ENCODE data around the gene GPATCH2L. TPM values are rescaled to one million over a fixed set of nuclear protein-coding genes. Genes with fewer than 3 reads are reported as not detected.

Gene GPATCH2L
- total and polyA plus RNA-seq, 2 donors (not counting 1 experiment from before 2014, with no cell fraction given) = 19.4 to 50.5 TPM

GRCh38 chr14:76259029-76259735 is 107.5 kb downstream of the GPATCH2L start:
- Histone ChIP-seq H3K36me3 (ENCODE audit: control insufficient read depth, insufficient read depth, low read length) (no peaks in the 10 kb centered on the region), H3K4me2 (ENCODE audit: extremely low read depth, insufficient read depth, low read length) (no peak overlapping the region), H3K9ac (ENCODE audit: insufficient read depth, low read length) (no peak overlapping the region), H3K79me2 (ENCODE audit: control insufficient read depth, insufficient read depth, low read length) (no peaks in the 10 kb centered on the region), H2AFZ (ENCODE audit: low read length) (no peak overlapping the region), H3K27me3 (ENCODE audit: control insufficient read depth, insufficient read depth, low read length) (no peaks in the 10 kb centered on the region), H3K27ac (ENCODE audit: insufficient read depth, low read length) (no peak overlapping the region), H4K20me1 (ENCODE audit: control insufficient read depth, extremely low read depth, insufficient read depth, low read length) (no peaks in the 10 kb centered on the region), H3K4me1 (ENCODE audit: control insufficient read depth, extremely low read depth, insufficient read depth, low read length) (no peaks in the 10 kb centered on the region), H3K9me3 (ENCODE audit: control insufficient read depth, insufficient read depth, low read depth, low read length) (no peaks in the 10 kb centered on the region), H3K4me3 (replicated peaks in 1 of 4; ENCODE audit: control extremely low read depth in 1 of 4, insufficient read depth in 1 of 4, low read depth in 3 of 4, low read length in 4 of 4) (no peak overlapping the region)
- TF ChIP-seq, protein P1, sequence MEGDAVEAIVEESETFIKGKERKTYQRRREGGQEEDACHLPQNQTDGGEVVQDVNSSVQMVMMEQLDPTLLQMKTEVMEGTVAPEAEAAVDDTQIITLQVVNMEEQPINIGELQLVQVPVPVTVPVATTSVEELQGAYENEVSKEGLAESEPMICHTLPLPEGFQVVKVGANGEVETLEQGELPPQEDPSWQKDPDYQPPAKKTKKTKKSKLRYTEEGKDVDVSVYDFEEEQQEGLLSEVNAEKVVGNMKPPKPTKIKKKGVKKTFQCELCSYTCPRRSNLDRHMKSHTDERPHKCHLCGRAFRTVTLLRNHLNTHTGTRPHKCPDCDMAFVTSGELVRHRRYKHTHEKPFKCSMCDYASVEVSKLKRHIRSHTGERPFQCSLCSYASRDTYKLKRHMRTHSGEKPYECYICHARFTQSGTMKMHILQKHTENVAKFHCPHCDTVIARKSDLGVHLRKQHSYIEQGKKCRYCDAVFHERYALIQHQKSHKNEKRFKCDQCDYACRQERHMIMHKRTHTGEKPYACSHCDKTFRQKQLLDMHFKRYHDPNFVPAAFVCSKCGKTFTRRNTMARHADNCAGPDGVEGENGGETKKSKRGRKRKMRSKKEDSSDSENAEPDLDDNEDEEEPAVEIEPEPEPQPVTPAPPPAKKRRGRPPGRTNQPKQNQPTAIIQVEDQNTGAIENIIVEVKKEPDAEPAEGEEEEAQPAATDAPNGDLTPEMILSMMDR (conservative IDR thresholded peaks at IDR 0.05 in 1 of 2, IDR thresholded peaks at IDR 0.05 in 1 of 2; ENCODE audit: low read depth in 1 of 2, low read length in 2 of 2) = no peak
- no peak for TF ChIP-seq EZH2 (IDR thresholded peaks at IDR 0.05; ENCODE audit: low read length, missing control alignments)
- DNase-seq (ENCODE audit: low read depth in 2 of 2) = no peak

DNA sequence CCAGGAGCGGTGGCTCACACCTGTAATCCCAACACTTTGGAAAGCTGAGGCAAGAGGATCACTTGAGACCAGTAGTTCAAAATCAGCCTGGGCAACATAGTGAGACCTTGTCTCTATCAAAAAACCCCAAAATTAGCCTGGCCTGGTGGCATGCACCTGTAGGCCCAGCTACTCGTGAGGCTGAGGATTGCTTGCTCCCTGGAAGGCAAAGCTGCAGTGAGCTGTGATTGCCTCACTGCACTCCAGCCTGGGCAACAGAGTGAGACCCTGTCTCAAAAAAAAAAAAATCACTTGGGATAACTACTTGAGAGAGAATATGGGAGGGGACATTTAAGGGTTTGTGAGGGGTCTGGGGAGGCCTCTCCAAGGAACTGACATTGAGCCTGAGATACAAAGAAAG is 109.0 kb downstream of the GPATCH2L start:
- Histone ChIP-seq H3K36me3 (ENCODE audit: control insufficient read depth, insufficient read depth, low read length) (no peaks in the 10 kb centered on the region), H3K4me2 (ENCODE audit: extremely low read depth, insufficient read depth, low read length) (no peak overlapping the region), H2AFZ (ENCODE audit: low read length) (no peak overlapping the region), H3K9ac (ENCODE audit: insufficient read depth, low read length) (no peak overlapping the region), H3K27ac (ENCODE audit: insufficient read depth, low read length) (no peak overlapping the region), H4K20me1 (ENCODE audit: control insufficient read depth, extremely low read depth, insufficient read depth, low read length) (no peaks in the 10 kb centered on the region), H3K9me3 (ENCODE audit: control insufficient read depth, insufficient read depth, low read depth, low read length) (no peaks in the 10 kb centered on the region), H3K4me1 (ENCODE audit: control insufficient read depth, extremely low read depth, insufficient read depth, low read length) (no peaks in the 10 kb centered on the region), H3K4me3 (replicated peaks in 1 of 4; ENCODE audit: control extremely low read depth in 1 of 4, insufficient read depth in 1 of 4, low read depth in 3 of 4, low read length in 4 of 4) (no peak overlapping the region), H3K79me2 (ENCODE audit: control insufficient read depth, insufficient read depth, low read length) (no peaks in the 10 kb centered on the region), H3K27me3 (ENCODE audit: control insufficient read depth, insufficient read depth, low read length) (no peaks in the 10 kb centered on the region)
- DNase-seq (ENCODE audit: low read depth in 2 of 2) = no peak
- TF ChIP-seq EZH2 (IDR thresholded peaks at IDR 0.05; ENCODE audit: low read length, missing control alignments) = no peak
- TF ChIP-seq, protein P1 (conservative IDR thresholded peaks at IDR 0.05 in 1 of 2, IDR thresholded peaks at IDR 0.05 in 1 of 2; ENCODE audit: low read depth in 1 of 2, low read length in 2 of 2) = no peak

GRCh38 chr14:76261371-76261811 is 109.7 kb downstream of the GPATCH2L start:
- peak in 1 of 2 donors; percentile 73 for DNase-seq (ENCODE audit: low read depth in 2 of 2)
- Histone ChIP-seq H3K4me3 (replicated peaks in 1 of 4; ENCODE audit: control extremely low read depth in 1 of 4, insufficient read depth in 1 of 4, low read depth in 3 of 4, low read length in 4 of 4) (no peak overlapping the region), H3K27ac (ENCODE audit: insufficient read depth, low read length) (no peak overlapping the region), H3K27me3 (ENCODE audit: control insufficient read depth, insufficient read depth, low read length) (no peaks in the 10 kb centered on the region), H2AFZ (ENCODE audit: low read length) (no peak overlapping the region), H3K4me2 (ENCODE audit: extremely low read depth, insufficient read depth, low read length) (no peak overlapping the region), H3K9me3 (ENCODE audit: control insufficient read depth, insufficient read depth, low read depth, low read length) (no peaks in the 10 kb centered on the region), H4K20me1 (ENCODE audit: control insufficient read depth, extremely low read depth, insufficient read depth, low read length) (no peaks in the 10 kb centered on the region), H3K79me2 (ENCODE audit: control insufficient read depth, insufficient read depth, low read length) (no peaks in the 10 kb centered on the region), H3K4me1 (ENCODE audit: control insufficient read depth, extremely low read depth, insufficient read depth, low read length) (no peaks in the 10 kb centered on the region), H3K36me3 (ENCODE audit: control insufficient read depth, insufficient read depth, low read length) (no peaks in the 10 kb centered on the region), H3K9ac (ENCODE audit: insufficient read depth, low read length) (no peak overlapping the region)
- TF ChIP-seq EZH2 (IDR thresholded peaks at IDR 0.05; ENCODE audit: low read length, missing control alignments) = no peak
- TF ChIP-seq, protein P1 (conservative IDR thresholded peaks at IDR 0.05 in 1 of 2, IDR thresholded peaks at IDR 0.05 in 1 of 2; ENCODE audit: low read depth in 1 of 2, low read length in 2 of 2) = no peak
